HG03378 (cell line): ENCODE measurements around the gene FRY.
"Not testable (repeated sequence)": the region's sequence is repeated elsewhere in the genome, so short reads cannot be mapped to it uniquely, and the experiment has no call there.

Experiments
- ATAC-seq: cut with Tn5 transposase; IDR thresholded peaks from one replicate; pipeline ENCODE4 v1.9.1; 2021; ENCODE audit warnings: mild to moderate bottlenecking, moderate library complexity; ENCODE audit not compliant: unreplicated experiment

Gene FRY

DNA sequence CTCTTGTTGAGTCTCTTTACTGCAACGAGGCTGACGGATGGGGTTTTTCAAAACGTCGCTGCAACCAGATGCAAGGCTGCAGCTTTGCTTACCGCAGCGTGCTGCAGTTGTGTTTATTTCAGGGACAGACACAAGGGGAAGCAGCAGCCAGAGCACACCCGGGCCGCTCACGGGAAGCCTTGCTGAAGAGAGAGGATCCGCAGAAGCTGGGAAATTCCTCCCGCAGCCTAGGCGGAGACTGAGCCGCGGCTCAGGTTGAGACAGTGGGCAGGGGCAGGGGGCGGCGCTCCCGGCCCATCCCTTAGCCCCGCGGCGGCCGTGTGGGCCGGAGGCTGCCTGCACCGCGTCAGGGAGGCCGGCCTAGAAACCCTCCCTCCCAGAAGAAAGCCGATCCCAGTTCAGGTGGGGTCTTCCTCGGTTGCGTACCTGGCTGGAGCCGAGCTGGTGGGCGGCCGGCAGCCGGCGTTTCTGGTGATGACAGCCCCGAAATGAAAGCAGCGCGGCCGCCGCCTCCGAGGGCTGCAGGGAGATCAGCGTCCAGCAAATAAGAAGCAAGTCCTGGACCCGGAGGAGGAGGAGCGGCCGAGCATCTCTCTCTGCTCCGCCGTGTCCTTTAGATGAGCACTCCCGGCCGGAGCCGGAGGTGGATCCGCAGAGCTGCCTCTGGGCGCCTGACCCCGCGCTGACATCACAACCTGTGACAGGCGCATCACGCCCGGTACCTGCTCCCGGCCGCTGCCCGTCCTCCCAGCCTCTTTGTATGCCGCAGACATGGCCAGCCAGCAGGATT is at the start of gene FRY:
Gene FRY (plus strand): TSS at position 750 of the 790 bp plus-strand sequence. CDS start 22 bp downstream, at position 772.
- ATAC-seq, result peak; percentile 70

DNA sequence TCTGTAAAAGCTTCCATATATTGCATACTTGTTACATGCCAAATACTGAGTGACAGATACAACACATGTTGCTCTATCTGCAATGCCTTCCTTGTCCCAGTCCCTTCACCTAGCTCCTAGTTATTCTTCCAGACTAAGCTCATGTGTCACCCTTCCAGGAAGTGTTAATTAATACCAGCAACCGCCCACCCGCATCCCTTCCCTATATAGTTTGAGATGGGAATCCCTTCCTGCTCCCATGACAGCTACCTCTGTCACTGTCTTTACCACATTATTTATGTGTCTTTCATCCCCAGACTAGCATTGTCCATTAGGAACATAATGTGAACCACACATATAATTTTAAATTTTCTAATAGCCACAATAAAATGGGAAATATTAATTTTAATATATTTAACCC is 49.5 kb upstream of the FRY start:
- no peak for ATAC-seq

DNA sequence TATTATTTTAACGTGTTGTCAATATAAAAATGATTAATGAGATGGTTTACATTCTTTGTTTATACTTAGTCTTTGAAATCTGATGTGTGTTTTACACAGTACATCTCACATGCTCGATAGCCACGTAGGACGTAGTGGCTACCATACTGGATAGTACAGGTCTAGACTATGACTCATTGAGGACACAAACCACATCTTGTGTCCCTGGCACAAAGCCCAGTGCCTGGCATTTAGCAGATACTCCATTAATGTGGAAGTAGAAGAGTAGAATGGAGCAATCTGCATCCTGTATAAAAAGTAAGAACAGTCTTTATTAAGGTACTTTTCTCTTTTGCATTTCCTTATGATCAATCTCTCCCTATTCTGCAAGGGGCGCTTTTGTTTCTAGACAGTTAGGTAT is 49.0 kb upstream of the FRY start:
- ATAC-seq, result no peak

DNA sequence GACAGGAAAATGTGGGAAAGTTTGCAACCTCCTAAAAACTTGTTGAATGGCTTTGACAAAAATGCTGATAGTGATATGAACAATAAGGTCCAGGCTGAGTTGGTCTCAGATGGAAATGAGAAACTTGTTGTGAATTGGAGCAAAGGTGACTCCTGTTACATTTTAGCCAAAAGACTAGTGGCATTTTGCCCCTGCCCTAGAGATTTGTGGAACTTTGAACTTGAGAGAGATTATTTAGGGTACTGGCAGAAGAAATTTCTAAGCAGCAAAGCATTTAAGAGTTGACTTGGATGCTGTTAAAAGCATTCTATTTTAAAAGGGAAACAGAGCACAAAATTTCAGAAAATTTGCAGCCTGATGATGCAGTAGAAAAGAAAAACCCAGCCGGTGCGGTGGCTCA is 47.9 kb upstream of the FRY start:
- not testable (repeated sequence) for ATAC-seq

DNA sequence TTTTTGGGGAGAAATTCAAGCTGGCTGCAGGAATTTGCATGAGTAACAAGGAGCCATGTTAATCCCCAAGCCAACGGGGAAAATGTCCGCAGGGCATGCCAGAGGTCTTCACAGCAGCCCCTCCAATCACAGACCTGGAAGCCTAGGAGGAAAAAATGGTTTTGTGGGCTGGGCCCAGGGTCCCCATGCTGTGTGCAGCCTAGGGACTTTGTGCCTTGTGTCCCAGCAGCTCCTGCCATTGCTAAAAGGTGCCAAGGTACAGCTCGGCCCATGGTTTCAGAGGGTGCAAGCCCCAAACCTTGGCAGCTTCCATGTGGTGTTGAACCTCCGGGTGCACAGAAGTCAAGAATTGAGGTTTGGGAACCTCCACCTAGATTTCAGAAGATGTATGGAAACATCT is 47.2 kb upstream of the FRY start:
- ATAC-seq, result not testable (repeated sequence)

DNA sequence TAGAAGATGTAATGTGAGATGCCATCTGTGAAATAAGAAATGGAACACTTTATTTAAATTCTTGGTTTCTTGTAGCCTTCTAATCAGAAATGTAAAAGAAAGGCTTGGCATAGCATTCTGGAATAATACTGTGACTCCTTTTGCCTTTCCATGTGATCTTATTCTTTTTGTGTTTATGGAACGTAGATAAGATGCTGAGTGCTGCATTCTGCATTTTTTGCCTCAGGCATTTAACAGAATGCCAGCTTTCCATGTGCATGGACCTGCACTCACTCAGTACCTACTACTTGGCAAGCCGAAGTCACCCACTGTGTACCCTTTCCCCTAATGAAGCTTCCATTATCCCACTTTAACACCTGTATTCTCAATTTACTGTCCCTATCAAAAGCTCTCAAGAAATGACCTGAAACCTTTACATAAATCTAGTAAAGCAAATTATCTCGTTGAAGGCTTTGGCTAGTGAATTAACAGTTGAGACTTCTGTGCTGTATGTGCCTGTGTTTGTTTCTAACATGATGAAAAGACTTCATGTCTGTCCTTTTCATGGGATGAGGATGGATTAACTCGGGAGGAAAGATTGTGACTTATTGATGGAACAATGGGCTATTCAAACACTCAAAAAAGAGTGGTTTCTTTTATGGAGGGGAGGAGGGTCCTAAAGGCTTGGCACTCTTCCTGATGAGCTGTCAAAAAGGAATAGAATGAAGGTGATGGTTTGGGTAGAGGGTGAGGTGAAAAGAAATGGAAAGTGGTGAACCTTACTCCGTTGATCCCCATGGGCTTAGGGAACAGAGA is 44.7 kb upstream of the FRY start:
- no peak for ATAC-seq

DNA sequence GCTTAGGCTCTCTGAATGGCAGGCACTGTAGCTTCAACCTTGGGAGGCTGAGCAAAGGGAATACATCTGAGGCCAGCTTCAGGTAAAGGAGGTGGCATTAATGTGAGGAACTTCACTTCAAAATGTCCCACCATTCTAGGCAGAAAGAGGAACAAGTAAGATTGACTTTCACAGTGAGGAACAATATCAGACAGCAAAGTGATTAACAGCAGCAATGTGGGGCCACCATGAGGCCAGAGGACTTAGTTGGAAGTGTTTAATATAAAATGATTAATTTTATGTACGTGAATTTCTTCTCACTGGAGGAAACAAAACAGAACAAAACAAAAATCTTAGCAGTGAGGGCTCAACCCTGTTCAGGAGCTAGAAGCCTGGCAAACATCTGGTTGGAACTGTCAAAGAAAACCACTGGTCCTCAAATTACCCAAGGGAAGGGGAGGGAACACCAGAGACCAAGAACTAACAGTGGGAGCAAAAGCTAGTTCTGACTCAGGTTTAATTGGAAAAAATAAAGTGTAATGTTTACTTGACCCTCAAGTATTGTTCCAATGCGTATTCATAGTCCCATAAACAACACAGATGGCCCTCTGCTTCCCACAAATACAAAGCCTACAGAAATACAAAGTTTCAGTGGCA is 43.9 kb upstream of the FRY start:
- no peak for ATAC-seq

DNA sequence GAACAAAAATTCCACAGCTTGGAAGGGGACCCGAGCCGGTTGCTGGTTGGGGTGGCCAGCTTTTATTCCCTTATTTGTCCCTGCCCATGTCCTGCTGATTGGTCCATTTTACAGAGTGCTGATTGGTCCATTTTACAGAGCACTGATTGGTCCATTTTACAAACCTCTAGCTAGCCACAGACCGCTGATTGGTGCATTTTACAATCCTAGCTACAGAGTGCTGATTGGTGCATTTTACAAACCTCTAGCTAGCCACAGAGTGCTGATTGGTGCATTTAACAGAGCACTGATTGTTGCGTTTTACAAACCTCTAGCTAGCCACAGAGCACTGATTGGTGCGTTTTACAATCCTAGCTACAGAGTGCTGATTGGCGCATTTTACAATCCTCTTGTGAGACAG is 37.2 kb upstream of the FRY start:
- ATAC-seq, result not testable (repeated sequence)

DNA sequence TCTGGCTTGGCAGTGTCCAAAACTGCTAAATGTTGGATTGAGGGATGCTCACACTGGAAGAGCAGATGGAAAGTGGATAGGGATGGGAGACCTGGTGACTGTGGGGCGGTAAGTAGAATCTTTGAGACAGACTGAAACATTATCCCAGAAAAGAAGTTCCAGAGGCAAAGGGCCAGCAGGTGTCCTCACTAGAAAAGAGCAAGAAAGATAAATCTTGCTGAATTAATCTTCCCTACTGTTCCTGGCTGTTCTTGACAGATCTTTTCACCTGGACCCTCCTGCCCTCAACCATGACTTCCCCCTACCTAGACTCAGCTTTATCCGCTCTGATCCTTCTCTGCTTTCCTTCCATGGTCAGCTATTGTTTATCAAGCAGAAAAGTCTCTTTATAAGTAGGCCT is 35.0 kb upstream of the FRY start:
- ATAC-seq, result no peak

DNA sequence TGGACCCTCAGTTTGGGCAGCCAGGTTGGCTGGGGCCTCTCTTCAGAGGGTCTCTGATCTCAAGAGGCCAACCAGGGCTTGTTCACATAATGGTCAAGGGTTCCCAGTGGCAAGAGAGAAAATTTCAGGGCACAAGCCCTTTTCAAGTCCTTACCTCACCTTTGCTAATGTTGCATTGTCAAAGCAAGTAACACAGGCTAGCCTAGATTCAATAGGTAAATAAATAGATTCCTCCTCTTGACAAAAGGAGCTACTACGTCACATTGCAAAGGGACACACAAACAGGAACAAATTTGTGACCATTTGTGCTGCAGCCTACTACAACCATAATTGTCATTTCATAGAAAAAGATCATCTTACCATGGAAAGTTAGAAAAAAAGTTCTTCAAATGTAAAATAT is 33.9 kb upstream of the FRY start:
- no peak for ATAC-seq

DNA sequence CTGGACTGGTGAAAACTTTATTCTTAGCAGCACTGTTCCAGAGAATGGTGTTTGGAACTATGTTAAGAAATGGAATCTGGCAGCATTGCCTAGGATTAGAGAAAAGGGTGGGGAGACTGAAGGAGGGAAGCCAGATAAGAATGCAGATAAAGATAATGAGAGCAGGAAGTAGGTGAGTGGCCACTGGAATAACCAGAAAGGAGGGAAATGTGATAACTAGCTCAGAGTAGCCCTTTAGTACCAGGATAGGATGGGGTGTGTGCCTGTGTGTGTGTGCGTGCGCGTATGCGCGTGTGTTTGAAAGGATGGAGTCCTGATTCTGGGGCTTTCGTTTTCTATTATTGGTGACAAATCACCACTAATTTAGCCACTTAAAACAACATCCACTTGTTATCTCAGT is 33.4 kb upstream of the FRY start:
- no peak for ATAC-seq

DNA sequence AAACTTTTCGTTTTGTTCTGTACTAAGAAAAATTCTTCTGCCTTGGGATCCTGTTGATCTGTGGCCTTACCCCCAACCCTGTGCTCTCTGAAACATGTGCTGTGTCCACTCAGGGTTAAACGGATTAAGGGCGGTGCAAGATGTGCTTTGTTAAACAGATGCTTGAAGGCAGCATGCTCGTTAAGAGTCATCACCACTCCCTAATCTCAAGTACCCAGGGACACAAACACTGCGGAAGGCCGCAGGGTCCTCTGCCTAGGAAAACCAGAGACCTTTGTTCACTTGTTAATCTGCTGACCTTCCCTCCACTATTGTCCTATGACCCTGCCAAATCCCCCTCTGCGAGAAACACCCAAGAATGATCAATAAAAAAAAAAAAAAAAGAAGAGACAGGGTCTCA is 30.8 kb upstream of the FRY start:
- not testable (repeated sequence) for ATAC-seq

DNA sequence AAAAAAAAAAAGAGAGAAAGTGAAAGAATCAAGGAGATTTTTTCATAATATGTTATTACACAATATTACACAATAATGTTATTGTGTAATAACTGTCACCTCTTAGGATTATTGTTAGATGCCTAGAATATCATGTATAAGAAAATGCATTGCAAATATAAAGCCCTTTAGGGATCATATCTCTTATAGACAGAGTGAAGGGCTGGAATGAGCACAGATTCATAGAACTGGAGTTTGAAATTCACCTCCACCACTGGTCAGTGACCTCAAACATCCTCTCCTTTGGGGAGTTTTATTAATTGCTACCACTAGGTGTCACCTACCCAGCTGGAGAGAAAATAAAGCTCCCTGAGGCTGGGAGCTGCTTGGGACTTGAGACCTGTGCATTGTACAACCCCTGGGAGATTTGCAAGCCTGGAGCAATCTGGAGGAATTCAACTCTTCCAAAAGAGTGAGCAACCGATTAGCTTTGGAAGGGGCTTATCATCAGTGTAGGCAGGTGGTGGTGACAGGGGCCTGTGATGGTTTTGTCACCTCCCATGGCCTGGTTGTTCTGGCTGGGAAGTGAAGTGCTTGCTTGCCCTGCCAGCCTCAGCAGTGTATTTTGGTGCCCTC is 30.3 kb upstream of the FRY start:
- peak; percentile 84 for ATAC-seq

DNA sequence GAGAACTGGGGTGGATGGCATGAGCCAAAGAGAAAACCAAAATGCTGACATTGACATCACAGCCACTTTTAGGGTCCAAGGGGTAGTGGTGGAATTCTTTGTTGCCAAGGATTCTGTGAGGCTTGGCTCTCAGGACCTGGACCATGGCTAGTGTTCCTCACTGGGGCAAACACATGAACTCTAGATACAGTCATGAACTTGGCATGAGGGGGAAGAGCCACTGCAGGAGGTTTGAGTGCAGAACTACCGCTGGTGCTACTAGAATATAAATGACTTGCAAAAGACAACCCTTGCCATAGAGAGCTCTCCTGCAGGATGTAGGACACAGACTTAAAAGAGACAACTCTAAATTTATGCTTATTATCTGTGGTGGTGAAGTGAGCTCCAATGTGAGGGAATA is 29.8 kb upstream of the FRY start:
- ATAC-seq, result no peak

DNA sequence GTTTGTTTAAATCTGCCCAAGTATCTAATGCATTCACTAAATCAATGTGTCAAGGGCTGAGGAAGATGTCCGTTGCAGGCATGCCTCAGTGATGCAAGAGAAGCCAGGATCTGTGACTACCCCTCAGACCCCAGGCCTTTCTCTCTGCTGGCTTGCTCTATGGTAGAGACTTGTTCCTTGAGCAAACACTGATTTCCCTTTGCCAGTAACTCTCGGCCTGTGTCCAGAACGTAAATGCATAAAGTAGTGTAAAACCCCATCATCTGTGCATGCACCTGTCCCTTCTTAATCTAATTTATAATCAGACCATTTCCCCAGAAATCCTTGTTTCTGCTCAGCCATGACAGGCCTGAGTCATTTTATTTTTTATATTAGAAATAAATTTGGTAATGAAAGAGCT is 28.7 kb upstream of the FRY start:
- ATAC-seq, result no peak

DNA sequence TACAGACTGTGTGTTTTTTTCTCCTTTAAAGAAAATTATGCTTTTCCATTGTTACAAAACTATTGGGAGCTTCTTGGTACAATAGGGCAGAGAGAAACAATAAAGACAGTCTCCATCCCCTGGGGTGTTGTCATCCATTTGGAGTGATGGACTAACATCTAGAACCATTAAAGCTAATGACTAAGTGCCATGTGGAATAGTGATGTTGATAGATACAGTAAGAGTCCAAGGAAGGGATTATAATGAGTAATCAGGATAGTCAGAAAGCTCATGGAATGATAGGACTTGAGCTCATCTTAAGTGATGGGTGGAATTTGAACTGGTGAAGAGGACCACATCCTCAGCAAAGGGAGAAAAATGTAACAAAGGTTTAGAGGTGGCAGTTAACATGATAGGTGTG is 24.1 kb upstream of the FRY start:
- ATAC-seq, result no peak

DNA sequence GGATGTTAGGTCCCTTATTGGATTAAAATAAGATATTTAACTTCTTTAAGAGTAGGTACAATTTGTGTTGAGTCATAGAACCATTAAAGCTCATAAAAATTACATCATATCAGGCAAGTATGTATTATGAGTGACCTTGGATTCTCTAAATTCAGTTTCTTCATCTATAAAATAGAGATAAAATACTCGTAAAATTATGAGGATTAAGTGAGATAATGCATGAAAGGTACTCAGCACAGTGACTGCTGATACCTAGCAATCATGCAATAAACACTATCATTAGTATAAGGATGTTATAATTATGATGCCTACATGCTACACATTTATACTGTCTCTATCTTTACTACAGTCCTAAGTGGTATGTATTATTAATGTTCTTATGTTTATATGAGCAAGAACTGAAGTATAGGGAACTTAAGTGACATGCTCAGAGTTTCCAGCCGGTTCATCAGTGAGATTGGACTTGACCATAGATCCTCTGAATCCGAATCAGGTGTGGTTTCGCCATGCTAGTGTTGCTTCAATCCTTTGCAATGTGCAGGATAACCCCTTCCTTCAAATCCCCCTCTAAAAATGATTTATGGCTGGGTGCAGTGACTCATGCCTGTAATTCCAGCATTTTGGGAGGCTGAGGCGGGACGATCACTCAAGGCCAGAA is 22.9 kb upstream of the FRY start:
- ATAC-seq, result no peak

DNA sequence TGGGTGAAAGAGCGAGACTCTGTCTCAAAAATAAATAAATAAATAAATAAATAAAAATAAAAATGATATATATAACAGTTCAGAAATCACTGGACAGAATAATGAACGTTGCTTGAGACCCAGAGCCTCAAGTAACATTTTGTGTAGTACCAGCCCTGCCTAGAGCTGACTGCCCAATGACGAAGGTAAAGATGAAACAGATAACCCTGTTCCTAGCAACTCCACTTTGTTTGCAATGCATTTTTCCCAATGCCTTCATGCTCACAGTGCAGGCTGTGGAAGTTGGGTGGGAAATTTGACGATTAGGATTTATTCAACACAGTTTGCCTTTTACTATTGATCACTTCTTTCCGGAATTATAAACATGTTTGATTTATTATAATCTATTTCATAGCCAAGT is 22.2 kb upstream of the FRY start:
- no peak for ATAC-seq

DNA sequence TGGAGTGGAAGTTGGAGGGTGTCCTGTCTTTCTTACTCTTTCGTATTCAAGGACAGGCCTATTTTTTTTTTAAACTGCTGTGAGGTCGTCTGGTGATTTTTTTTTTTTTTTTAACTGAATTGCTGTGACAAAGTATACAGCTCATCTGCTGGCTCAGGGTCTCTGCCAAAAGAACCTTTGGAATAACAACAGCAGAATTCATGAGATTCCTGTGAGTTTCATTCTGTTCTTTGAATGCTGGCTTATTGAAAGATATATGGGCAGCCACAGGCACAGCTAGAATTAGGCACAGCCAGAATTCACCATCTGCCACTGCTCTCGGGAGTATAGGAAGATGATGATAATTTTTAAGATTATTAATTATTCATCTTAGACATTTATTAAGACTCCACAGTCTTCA is 21.4 kb upstream of the FRY start:
- no peak for ATAC-seq

DNA sequence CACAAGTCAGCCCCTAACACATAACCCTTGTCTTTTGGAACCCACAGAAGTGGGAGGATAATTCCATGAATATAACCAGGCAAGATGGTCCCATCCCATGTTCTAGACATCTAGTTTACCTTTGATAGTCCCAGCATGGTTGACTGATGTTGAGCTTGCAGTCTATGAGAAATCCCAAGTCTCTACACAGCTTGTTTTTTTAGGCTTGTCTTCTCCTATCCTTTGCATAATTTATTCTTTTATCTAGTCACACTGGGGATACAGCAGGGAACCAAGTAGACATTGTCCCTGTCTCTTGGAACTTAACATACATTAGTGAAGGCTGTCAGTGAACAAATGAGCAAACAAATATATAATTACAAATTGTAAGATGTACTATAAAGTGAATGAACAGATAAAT is 19.6 kb upstream of the FRY start:
- ATAC-seq, result no peak

DNA sequence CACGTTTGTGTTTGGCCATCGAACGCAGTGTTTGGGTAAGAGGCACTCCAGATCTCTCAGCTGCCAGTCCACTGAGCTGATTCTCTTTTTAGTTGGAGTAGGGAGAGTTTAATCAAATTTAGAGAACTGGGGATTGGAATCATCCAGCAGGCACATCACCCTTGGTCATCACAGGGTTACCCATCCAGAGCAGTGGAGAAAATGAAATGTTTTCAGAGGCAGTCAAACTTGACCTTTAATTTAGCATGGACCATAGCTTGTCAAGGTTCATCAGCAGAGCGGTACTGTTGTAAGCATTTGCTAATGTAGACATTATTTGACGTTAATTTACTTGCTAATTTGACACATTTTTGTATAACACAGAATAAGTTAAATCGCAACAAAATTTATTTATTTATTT is 18.4 kb upstream of the FRY start:
- no peak for ATAC-seq
